MM.1S (cell line): Measurements from ENCODE around the gene SLFN13.

ENCODE experiments used
- CTCF ChIP-seq: fragments of 300-600 bp; sonication (generic); IDR thresholded peaks from 2 replicates; pipeline ENCODE4 v1.5.1; 2016; ENCODE audit warnings: antibody characterized with exemption, low read length, mixed read lengths
- EZH2 ChIP-seq: fragments of 300-600 bp; sonication (generic); optimal IDR thresholded peaks from 2 replicates; pipeline ENCODE3; 2017; ENCODE audit warnings: low read depth, mild to moderate bottlenecking, antibody characterized with exemption, low read length, mixed read lengths
- EZH2phosphoT487 ChIP-seq: fragments of 300-600 bp; sonication (generic); IDR thresholded peaks from 2 replicates; pipeline ENCODE4 v1.6.1; 2018; ENCODE audit warnings: antibody characterized with exemption, low read length

- TF ChIP-seq CTCF (no peak), EZH2phosphoT487 (no peak), EZH2 (no peak)
Measured at GRCh38 chr17:35477248-35477647, 28.7 kb upstream of the SLFN13 start.
